Measurements from ENCODE around the gene MRPS27.

MRPS27 gene

GRCh38 chr5:72285424-72285821, 34.6 kb downstream of the MRPS27 start:
- H3K4me3 Mint-ChIP-seq = no peak overlapping the region
- no peaks in the 10 kb centered on the region for H3K4me1 Mint-ChIP-seq
- H3K9me3 Mint-ChIP-seq = no peaks in the 10 kb centered on the region
- H3K27ac Mint-ChIP-seq = no peak overlapping the region
- H3K36me3 Mint-ChIP-seq = peaks cover 17% of the 10 kb centered on the region
- H3K27me3 Mint-ChIP-seq = no peaks in the 10 kb centered on the region

GRCh38 chr5:72284559-72285423, 35.2 kb downstream of the MRPS27 start:
- Mint-ChIP-seq H3K36me3 (peaks cover 21% of the 10 kb centered on the region), H3K9me3 (no peaks in the 10 kb centered on the region), H3K4me3 (no peak overlapping the region), H3K4me1 (no peaks in the 10 kb centered on the region), H3K27ac (no peak overlapping the region), H3K27me3 (no peaks in the 10 kb centered on the region)

GRCh38 chr5:72283358-72283757, 36.7 kb downstream of the MRPS27 start:
- Mint-ChIP-seq H3K27ac (no peak overlapping the region), H3K4me3 (no peak overlapping the region), H3K4me1 (no peaks in the 10 kb centered on the region), H3K9me3 (no peaks in the 10 kb centered on the region), H3K36me3 (peaks cover 26% of the 10 kb centered on the region), H3K27me3 (no peaks in the 10 kb centered on the region)

- Mint-ChIP-seq H3K27me3 (no peaks in the 10 kb centered on the region), H3K36me3 (peaks cover 26% of the 10 kb centered on the region), H3K9me3 (no peaks in the 10 kb centered on the region), H3K27ac (no peak overlapping the region), H3K4me3 (no peak overlapping the region), H3K4me1 (no peaks in the 10 kb centered on the region)
Measured at GRCh38 chr5:72282878-72283277, 37.2 kb downstream of the MRPS27 start.

- Mint-ChIP-seq H3K4me1 (no peaks in the 10 kb centered on the region), H3K27me3 (no peaks in the 10 kb centered on the region), H3K36me3 (peaks cover 32% of the 10 kb centered on the region), H3K9me3 (no peaks in the 10 kb centered on the region), H3K27ac (no peak overlapping the region), H3K4me3 (no peak overlapping the region)
Measured at GRCh38 chr5:72281764-72282499, 38.1 kb downstream of the MRPS27 start.

- Mint-ChIP-seq H3K27ac (no peak overlapping the region), H3K4me3 (no peak overlapping the region), H3K9me3 (no peaks in the 10 kb centered on the region), H3K36me3 (peaks cover 32% of the 10 kb centered on the region), H3K4me1 (peaks cover 1% of the 10 kb centered on the region), H3K27me3 (no peaks in the 10 kb centered on the region)
Measured at GRCh38 chr5:72281430-72281763, 38.6 kb downstream of the MRPS27 start.

- Mint-ChIP-seq H3K9me3 (no peaks in the 10 kb centered on the region), H3K4me3 (no peak overlapping the region), H3K27ac (no peak overlapping the region), H3K36me3 (peaks cover 37% of the 10 kb centered on the region), H3K4me1 (peaks cover 7% of the 10 kb centered on the region), H3K27me3 (no peaks in the 10 kb centered on the region)
Measured at GRCh38 chr5:72280581-72281069, 39.4 kb downstream of the MRPS27 start.

GRCh38 chr5:72276219-72276752, 43.8 kb downstream of the MRPS27 start:
- Mint-ChIP-seq H3K9me3 (no peaks in the 10 kb centered on the region), H3K4me3 (no peak overlapping the region), H3K36me3 (peaks cover 34% of the 10 kb centered on the region), H3K27me3 (no peaks in the 10 kb centered on the region), H3K4me1 (peaks cover 7% of the 10 kb centered on the region), H3K27ac (no peak overlapping the region)

GRCh38 chr5:72273547-72273946, 46.5 kb downstream of the MRPS27 start:
- peaks cover 27% of the 10 kb centered on the region for H3K36me3 Mint-ChIP-seq
- H3K27ac Mint-ChIP-seq = no peak overlapping the region
- no peaks in the 10 kb centered on the region for H3K9me3 Mint-ChIP-seq
- H3K27me3 Mint-ChIP-seq = no peaks in the 10 kb centered on the region
- peaks cover 15% of the 10 kb centered on the region for H3K4me1 Mint-ChIP-seq
- no peak overlapping the region for H3K4me3 Mint-ChIP-seq

- H3K27me3 Mint-ChIP-seq = no peaks in the 10 kb centered on the region
- no peak overlapping the region for H3K4me3 Mint-ChIP-seq
- H3K4me1 Mint-ChIP-seq = peaks cover 19% of the 10 kb centered on the region
- no peak overlapping the region for H3K27ac Mint-ChIP-seq
- peaks cover 22% of the 10 kb centered on the region for H3K36me3 Mint-ChIP-seq
- no peaks in the 10 kb centered on the region for H3K9me3 Mint-ChIP-seq
Measured at GRCh38 chr5:72272398-72272797, 47.6 kb downstream of the MRPS27 start.

GRCh38 chr5:72271702-72272101, 48.3 kb downstream of the MRPS27 start:
- Mint-ChIP-seq H3K4me1 (peaks cover 19% of the 10 kb centered on the region), H3K27ac (no peak overlapping the region), H3K9me3 (no peaks in the 10 kb centered on the region), H3K4me3 (no peak overlapping the region), H3K27me3 (no peaks in the 10 kb centered on the region), H3K36me3 (peaks cover 18% of the 10 kb centered on the region)

GRCh38 chr5:72270037-72270436, 50.0 kb downstream of the MRPS27 start:
- Mint-ChIP-seq H3K36me3 (peaks cover 8% of the 10 kb centered on the region), H3K27ac (no peak overlapping the region), H3K27me3 (no peaks in the 10 kb centered on the region), H3K4me3 (no peak overlapping the region), H3K9me3 (no peaks in the 10 kb centered on the region), H3K4me1 (peaks cover 12% of the 10 kb centered on the region)

- Mint-ChIP-seq H3K4me1 (peaks cover 12% of the 10 kb centered on the region), H3K27me3 (no peaks in the 10 kb centered on the region), H3K9me3 (no peaks in the 10 kb centered on the region), H3K4me3 (no peak overlapping the region), H3K27ac (no peak overlapping the region), H3K36me3 (peaks cover 8% of the 10 kb centered on the region)
Measured at GRCh38 chr5:72269411-72269780, 50.6 kb downstream of the MRPS27 start.

- H3K9me3 Mint-ChIP-seq = no peaks in the 10 kb centered on the region
- no peaks in the 10 kb centered on the region for H3K27me3 Mint-ChIP-seq
- peaks cover 12% of the 10 kb centered on the region for H3K4me1 Mint-ChIP-seq
- H3K27ac Mint-ChIP-seq = no peak overlapping the region
- peaks cover 8% of the 10 kb centered on the region for H3K36me3 Mint-ChIP-seq
- H3K4me3 Mint-ChIP-seq = no peak overlapping the region
Measured at GRCh38 chr5:72268753-72269410, 51.2 kb downstream of the MRPS27 start.

- H3K9me3 Mint-ChIP-seq = no peaks in the 10 kb centered on the region
- H3K27me3 Mint-ChIP-seq = no peaks in the 10 kb centered on the region
- peaks cover 9% of the 10 kb centered on the region for H3K36me3 Mint-ChIP-seq
- H3K27ac Mint-ChIP-seq = no peak overlapping the region
- H3K4me1 Mint-ChIP-seq = peaks cover 17% of the 10 kb centered on the region
- H3K4me3 Mint-ChIP-seq = no peak overlapping the region
Measured at GRCh38 chr5:72268260-72268659, 51.8 kb downstream of the MRPS27 start.

- Mint-ChIP-seq H3K4me3 (no peak overlapping the region), H3K27me3 (no peaks in the 10 kb centered on the region), H3K36me3 (peaks cover 11% of the 10 kb centered on the region), H3K9me3 (no peaks in the 10 kb centered on the region), H3K4me1 (peaks cover 23% of the 10 kb centered on the region), H3K27ac (no peak overlapping the region)
Measured at GRCh38 chr5:72267685-72268084, 52.4 kb downstream of the MRPS27 start.
